Activated CD8-positive, alpha-beta memory T cell treated with anti-CD3 and anti-CD28 coated beads, Interleukin-2, amount 50 U/mL, for 4 hours (primary cell): Measurements from ENCODE around the gene TJAP1.
"Not testable (repeated sequence)": the region's sequence is repeated elsewhere in the genome, so short reads cannot be mapped to it uniquely, and the experiment has no call there.

Experiments used
- DNase-seq: peaks from one replicate; pipeline ENCODE4 v3.0.0-alpha.2; 2020

TJAP1 gene

DNA sequence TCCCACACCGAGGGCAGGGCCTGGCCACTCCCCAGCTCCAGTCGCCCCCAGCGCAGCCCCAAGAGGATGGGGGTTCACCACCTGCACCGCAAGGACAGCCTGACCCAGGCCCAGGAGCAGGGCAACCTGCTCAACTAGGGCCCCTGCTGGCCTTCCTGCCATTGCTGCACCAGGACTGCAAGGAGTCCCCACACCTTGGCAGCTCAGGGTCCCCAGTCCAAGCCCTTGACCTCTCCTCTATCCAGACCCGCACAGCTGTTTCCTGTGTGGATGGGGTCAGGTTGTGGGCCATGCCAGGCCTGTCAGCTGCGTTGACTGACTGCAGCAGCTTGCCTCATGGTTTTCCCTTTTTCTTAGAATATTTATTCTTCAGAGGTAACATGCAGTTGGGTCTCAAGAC lies 28.3 kb downstream of the TJAP1 start:
- no peak for DNase-seq

DNA sequence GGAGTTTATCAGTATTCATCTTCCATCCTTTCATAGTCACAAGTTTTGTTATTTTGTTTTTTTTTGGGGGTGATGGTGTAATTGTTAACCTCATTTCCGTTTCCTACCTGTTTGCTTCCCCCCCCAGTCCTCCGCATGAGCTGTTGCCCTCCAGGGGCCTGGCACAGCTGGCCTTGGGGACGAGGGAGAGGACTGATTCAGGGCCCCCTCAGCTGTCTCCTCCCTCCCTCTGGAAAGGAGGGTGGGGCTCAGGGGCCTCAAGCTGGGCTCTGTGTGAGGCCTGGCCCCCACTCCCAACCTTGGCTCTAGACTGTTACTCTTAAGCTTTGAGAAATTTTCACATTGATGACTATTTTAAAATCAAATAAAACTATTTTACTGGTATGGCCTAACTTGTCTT lies 28.8 kb downstream of the TJAP1 start:
- no peak for DNase-seq

DNA sequence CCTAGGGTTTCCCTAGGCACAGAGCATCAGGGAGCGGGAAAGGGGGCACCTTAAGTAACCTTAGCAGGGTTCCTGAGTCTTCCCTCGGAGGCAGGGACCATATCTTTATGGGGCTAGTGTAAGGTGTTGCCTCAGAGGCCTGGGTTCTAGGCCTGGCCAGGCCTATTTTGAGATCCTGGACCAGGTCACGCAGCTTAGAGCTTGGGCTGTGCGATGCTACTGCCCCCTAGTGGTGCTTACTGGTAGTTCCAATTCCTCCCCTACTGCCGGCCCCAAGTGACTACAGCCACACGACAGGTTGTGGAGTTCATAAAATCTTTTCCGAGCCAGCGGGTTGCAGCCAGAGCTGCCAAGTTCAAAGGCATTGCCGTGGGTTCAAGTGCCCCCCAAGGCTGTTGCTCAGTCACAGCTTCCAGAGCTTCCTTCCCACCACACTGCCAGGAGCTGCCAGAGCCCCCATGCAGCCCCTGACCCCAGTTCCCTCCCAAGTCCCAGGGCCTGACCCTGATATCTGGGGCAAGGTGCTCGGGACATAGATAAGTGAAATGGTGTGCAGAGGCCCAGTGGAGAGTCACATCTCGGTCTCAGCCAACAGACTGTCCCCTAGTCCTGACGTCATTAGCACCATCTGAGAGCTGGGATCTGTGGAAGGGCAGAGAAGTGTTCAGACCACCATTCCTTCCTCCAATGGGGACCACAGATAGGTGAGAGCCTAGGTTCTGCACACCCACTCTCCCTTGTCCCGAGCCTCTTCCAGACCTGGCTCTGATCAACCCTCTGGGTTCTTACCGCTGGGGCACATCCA lies 29.5 kb downstream of the TJAP1 start:
- peak; percentile 78 for DNase-seq

DNA sequence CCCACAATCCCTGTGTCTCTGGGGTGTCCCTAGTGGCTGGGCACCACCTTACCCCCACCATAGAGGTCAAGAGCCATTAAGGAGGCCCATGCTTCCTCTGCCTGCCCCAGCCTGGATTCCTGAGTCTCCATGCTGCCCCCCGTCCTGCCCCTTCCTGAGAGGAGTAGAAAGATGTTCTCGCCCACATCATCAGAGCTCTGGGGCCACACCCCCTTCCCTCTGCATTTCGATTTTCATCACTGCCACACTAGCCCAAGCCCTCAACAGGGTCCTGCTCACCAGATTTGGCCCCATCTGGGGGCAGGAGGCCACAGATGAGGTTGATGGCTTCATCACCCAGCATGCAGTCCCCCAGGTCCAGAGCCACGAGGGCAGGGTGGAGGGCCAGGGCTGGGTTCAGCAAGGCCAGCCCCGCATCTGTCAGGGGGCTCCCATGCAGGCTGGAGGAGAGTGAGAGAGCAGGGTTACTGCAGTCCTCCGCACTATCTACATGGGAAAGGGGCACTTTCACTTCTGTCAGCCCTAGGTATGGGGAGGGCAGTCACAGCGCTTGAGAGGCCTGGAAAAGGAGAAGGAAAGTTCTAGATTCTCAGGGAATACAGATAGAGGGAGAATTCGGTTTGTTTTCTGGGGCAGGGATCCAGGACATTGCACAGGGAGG lies 31.2 kb downstream of the TJAP1 start:
- DNase-seq: no peak

DNA sequence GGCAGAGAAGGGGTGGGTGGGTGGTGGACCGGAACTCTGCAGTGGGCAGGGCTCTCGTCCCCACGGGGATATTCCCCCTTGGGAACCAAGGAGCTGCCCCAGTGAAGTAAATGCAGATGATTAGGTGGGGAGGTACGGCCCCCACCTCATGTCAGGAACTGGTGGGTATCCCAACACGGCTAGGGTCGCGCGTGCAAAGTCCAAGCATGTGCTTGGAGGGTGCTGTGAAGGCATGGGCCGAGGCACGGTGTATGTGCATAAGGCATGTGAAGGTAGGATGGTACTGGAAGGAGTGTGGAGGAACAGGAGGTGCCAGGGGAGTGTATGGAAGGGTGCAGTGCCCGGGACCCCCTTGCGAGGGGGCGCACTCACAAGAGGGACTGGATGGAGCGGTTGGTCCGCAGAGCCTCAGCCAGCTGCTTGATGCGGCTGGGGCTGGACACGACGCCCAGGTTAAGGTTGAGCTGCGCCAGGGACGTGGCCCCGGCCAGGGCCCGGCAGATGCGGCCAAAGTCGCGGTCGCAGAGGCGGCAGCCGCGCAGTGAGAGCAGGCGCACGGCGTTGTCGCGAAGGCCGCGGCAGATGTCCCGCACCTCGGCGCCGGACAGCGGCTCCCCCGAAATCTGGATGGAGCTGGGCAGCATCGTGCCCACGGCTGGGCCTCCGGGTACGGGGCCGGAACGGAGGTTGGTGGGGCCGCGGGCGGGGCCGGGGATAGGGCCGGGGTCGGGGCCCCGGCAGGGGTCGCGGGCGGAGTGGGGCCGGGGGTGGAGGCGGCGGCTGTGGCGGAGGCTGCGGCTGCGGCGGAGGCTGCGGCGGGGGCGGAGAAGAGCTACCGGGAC lies 32.0 kb downstream of the TJAP1 start:
- DNase-seq: no peak

DNA sequence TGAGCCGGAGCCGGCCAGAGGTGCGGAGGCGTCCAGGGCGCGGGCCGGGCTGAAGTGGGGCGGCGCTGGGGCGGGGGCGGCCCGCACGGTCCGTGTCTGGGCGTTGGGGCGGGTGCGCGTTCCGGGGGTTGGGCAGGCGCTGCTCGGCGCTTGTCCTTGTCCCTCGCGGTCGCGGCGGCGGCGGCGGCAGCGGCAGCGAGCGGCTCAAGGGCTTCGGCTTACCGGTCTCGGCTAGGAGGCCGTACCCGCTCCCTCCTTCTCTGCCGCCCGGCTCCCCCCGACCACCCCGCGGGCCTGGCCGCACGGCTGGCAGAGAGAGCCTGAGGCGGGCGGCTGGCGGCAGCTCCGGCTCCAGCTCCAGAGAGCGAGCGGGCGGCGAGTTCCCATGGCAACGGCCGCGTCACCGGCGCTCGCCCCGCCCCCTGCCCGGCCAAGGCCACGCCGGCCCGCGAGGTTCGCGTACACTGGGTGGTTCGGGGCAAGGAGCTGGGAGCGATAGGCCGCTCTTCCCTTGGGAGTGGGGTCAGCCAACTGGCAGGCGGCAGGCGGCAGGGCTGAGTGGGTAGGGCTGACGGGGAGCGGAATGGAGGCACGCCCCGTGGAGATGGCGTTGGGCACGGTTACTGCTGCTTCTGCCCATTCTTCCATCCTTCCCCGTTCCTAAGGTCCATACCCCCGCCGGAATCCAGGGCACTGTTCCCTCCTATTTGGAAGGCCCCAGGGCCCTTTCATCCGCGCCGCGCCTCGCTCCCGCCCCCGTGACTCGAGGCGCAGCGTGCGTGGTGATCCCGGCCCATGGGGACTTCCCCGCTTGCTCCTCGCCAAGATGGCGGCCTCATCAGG lies 32.8 kb downstream of the TJAP1 start, which contains the start of gene LRRC73:
Gene LRRC73, minus strand, starts transcription at position 363 of the 843 bp plus-strand sequence. CDS start 561 bp downstream, outside the sequence.
- DNase-seq: peak; percentile 82

DNA sequence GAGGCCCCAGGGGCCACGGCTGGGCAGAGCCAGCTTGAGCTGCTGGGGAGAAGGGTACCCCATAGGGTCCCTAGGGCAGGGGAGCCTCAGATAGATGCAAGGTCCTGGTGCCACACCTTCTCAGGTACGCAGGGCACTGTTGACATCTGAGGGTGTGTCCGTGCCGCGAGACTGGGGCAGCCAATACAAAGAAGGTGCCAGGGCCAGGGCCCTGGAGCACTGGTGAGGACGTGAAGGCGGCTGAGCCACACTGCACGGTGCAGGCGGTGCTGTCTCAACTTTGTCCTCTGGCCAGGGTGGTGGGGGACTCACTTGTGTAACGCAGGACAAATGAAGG lies 33.4 kb downstream of the TJAP1 start:
- DNase-seq: no peak

DNA sequence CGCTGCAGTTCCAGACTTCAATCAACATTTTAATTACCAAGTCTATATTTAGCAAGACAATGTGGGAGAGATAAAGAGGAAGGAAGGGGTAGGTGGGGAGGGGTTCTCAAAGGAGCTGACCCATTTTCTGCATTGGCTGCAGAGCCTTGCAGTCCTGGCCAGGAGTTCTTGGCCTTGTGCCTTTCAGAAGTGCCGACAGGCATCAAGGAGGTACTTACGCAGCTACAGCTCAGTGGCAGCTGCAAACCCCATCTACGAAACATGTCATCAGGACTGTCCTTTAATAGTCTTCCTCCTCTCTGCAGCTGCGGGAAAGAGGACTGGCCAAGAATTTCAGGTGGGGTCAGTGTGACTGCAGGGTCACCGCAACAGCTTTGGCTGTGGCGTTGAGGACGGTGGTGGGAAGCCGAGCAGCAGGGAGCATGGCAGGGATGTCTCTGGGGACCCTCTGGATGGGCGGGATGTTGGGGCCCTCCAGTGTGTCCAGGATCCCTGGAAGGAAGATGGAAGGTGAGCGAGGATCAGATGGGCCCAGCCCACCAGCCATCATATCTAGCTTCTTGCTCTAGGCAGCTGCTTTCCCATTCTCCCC lies 34.5 kb downstream of the TJAP1 start:
- no peak for DNase-seq

DNA sequence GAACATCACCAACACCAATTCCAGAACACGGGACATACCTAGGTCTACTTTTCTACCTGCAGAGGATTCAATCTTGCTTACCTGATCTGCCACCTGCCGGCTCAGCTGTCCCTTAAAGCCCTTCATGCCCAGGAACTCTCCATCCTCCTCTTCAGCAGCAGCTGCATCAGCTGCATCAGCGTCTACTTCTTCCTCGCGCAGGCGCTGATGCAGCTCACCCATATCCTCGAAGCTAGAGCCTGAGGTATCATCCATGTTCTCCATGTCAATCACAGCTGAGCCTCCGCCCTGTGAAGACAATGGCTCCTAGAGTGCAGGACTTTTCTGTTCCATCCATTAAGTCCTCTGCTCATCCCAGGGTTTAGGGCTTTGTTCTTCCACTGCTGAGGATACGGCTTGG lies 38.4 kb downstream of the TJAP1 start:
- DNase-seq: no peak

DNA sequence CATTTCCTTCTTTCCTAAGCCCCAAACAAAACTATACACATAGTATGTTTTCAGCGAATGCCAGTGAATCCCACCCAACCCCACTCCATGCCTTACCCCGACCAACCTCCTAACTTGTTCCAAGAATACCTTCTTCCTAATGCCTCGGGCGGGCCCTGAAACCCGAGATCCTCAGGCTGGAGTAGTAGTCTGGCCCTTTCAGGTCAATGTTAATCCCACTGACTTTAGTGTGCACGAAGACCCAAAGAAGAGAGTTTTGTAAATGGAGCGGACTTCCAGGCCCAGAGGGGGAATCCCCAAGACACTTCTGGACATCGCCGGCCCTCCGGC lies 39.0 kb downstream of the TJAP1 start:
- DNase-seq: no peak

DNA sequence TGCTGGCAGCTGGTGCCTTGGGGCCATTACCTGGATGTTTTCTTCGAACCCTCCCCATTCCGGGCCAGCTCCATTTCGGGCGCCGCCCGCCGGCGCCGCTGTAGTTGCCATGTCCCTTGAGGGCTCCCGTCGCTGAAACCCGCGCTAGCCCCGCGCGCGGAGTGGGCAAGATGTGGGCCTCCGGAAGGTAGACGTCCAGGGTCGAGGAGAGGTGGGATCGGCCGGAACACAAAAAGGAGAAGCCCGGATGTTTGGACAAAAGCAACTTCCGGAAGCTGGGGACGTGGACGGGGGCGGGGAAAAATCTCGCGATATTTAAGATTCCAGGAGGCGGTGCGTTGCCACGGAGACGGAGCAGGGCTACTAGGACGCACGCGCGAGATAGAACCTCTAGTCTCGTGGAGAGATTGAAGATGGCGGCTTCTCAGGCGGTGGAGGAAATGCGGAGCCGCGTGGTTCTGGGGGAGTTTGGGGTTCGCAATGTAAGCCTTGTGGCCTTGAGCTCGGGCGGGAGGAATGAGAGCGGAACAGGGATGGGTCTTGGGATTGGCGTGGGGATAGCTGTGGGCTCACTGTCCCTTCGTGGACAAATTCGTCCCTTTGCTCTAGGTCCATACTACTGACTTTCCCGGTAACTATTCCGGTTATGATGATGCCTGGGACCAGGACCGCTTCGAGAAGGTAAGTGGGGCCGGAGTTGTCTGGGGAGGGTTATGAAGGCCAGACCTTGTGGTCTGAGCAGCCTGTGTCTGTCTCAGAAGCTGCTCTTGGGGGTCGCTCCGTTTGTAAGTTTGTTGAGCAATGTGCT lies 39.5 kb downstream of the TJAP1 start, which contains the start of the genes POLR1C and YIPF3:
Gene POLR1C, plus strand, starts transcription at position 393 of the 808 bp plus-strand sequence. Its CDS starts 21 bp downstream, at position 414.
Gene YIPF3, minus strand, starts transcription at position 230 of the 808 bp plus-strand sequence. Its CDS starts 119 bp downstream, at position 111.
- DNase-seq: peak; percentile 95

DNA sequence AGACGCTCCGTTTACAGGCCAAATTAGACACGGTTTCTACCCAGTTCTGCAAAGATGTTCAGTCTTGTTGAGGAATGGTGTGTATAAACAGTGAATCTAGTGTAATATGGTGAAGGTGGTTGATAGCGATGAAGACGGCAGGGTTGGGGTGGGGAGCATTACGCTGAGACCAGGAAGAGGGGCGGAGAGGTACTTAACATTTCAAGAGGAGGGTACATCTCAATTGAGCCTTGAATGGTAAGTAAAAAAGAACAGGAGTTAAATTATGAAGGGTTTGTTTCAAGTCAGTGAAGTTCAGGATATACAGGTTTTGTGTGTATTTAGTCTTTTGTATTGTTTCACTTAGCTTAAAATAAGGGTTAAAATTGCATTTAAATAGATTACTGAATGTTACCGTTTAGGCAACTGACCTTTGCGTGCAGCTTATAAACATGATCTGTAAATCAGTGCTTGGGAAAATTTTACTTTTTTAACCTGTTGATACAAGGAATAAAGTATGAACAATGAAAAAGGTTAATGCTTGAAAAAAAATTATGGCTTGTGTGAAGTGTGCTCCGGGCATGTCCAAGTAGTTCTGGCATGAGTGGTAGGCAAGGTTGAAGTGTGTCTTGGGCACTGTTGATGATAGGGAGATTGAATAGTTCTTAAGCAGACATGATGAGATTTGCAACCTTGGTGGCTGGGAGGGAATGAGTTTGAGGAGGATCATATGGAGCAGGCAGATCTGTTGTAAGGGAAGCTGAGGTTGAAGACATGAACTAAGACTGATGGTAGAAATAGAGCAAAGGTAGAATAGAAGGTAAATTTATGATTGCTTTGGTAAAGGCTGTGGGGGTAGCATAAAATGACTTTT lies 40.4 kb downstream of the TJAP1 start:
- no peak for DNase-seq

DNA sequence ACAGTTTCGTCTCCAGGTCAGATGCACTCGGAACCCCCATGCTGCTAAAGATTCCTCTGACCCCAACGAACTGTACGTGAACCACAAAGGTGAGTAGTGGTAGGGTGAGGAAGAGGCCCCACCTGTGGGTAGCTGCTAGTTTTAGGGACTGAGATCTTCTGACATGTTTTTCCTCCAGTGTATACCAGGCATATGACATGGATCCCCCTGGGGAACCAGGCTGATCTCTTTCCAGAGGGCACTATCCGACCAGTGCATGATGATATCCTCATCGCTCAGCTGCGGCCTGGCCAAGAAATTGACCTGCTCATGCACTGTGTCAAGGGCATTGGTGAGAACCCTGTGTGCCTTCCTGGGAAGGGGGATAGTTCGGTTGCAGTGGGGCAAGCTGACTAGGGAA lies 42.7 kb downstream of the TJAP1 start:
- no peak for DNase-seq

DNA sequence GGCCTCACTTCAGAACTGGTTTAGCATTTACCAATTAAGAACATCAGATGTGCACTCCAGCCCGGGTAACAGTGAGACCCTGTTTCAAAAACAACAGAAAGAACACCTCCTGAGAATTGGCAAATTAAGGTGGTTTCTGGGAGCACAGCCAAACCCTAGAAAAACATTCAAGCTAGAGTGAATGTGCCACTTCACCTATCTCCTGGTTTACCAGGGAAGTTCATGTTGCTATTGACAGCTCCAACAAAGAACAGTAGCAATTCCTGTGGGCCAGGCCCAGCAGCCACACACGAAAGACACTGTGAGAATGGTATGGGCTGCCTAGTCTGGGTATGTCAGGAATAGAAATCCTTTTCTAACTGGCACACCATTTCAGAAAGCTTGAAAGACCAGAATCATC lies 44.5 kb downstream of the TJAP1 start:
- no peak for DNase-seq

DNA sequence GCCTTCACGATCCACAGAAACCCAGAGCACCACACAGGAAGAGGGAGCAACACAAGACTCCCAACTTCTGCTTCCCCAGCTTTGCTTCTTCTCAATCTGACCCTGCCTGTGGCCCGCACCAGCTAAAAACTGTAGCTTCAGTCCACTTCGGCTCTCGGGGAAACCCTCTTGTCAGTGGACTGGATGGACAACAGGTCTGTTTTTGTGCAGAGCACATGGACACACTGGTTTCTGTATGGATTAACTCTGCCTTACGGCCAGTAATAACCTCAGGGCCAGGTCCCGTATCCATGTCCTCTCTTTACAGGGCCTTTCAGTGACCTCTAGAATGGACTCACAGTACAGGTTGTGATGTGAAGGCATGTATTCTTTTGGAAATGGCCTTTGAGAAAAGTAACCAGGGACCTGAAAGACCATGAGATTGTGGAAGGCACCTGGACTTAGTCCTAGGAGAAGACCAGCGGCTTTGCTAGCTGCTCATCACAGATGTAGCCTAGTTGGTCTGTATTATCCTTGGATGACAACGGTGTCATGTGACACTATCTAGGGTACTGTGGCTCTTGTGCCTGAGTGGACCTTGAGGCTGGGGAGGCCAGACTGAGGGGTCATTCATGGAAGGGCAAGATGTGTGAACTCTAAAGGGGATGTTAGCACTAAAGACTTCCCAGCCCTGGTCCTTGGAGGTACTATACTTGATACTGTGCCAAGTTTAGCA lies 45.3 kb downstream of the TJAP1 start:
- no peak for DNase-seq

DNA sequence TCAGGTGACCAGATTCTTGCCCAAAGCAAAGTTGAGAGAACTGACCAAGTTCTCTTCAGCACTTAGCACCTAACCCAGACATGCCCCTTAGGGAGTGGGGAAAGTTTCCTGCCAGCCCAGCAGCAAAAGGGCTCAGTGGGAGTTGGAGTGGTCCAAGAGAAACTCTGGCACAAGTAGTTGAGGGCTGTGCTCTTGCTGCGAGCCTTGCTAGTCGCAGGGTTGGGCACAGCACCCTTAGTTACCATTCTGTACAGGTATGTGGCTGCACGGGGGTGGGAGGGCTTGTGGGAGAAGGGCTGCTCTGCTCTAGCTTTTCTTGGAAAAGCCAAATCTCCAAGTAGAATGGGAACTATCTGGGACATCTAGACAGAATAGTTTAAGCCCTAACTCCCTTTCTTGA lies 45.9 kb downstream of the TJAP1 start:
- no peak for DNase-seq

DNA sequence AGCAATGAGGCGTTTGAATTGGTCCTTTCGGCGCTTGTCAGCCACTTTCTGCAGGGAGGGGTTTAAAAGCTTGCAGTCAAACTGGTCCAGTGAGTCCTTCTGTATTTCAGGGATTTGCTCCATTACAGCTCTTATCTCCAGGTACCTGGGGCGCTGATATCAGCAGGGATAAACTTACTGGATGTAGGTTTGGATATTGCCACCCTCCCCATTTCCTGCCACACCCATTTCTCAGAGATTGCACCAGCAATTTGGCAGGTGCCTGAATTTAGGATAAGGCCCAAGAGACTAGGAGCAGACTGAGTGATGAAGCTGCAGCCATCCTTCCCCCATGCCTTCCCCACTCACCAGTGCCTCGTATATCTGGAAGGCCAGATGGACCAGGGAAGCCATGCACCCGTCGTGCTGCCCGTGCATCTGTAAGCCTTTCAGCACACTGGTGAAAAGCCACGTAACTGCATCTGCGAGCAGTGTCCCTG lies 47.2 kb downstream of the TJAP1 start:
- no peak for DNase-seq

DNA sequence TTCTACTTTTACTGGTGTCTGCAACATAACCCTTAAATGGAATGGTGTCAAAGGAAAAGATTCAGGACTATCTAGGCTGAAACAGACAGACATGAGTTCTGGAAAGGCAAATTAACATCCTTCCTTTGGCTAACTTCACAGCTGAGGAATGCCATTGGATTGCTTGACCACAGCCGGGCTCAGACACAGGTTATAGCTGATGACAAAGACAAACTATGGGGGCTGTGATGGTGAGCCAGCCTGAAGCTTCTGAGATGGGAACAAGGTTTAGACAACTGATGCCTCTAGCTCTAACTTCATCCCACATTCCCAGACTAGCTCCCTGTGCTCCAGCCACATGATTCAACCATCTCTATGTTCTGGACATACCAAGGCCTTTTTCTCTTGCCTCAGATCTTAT lies 54.8 kb downstream of the TJAP1 start:
- no peak for DNase-seq

DNA sequence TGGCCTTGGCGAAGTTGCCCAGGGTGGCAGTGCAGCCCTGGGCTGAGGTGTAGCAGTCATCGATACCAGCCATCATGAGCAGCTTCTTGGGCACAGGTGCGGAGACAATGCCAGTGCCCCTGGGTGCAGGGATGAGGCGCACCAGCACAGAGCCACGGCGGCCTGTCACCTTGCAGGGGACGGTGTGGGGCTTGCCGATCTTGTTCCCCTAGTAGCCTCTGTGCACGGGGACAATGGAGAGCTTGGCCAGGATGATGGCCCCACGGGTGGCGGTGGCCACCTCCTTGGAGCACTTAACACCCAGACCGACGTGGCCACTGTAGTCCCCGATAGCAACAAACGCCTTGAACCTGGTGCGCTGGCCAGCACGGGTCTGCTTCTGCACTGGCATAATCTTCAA lies 61.6 kb downstream of the TJAP1 start:
- DNase-seq: not testable (repeated sequence)
